ENCODE data around the gene SNAPC3. TPM values are rescaled to one million over a fixed set of nuclear protein-coding genes. Genes with fewer than 3 reads are reported as not detected.
"Not testable (repeated sequence)": the region's sequence is repeated elsewhere in the genome, so short reads cannot be mapped to it uniquely, and the experiment has no call there.

Gene SNAPC3
- total and polyA plus RNA-seq, 10 donors, result 6.4 to 45.8 (median 31.7) TPM

DNA sequence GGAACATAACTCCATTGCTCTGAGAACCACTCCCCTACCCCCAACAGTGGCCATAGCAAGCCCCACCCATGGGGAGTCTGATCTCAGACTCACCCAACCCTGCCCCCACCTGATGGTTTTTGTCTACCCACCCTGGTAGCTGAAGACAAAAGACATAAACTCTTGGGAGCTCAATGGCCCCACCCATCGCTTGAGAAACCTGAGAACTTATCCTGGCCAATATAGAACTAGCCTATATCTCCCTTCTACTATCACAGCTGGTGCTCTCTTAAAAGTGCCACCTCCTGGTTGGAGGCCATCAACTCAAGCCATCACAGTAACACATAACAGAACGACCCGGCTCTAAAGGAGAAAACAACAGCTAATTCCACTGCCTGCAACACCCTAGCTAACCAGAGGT, 47.9 kb upstream of the SNAPC3 start:
- Histone ChIP-seq H3K27ac (no peak overlapping the region), H3K9me3 (peaks cover 0 to 4% (median 0%) of the 10 kb centered on the region in 8 donors), H3K4me3 (no peak overlapping the region), H3K27me3 (replicated peaks in 1 of 7) (no peaks in the 10 kb centered on the region), H3K4me1 (no peaks in the 10 kb centered on the region), H3K36me3 (no peaks in the 10 kb centered on the region)
- TF ChIP-seq, protein P1, sequence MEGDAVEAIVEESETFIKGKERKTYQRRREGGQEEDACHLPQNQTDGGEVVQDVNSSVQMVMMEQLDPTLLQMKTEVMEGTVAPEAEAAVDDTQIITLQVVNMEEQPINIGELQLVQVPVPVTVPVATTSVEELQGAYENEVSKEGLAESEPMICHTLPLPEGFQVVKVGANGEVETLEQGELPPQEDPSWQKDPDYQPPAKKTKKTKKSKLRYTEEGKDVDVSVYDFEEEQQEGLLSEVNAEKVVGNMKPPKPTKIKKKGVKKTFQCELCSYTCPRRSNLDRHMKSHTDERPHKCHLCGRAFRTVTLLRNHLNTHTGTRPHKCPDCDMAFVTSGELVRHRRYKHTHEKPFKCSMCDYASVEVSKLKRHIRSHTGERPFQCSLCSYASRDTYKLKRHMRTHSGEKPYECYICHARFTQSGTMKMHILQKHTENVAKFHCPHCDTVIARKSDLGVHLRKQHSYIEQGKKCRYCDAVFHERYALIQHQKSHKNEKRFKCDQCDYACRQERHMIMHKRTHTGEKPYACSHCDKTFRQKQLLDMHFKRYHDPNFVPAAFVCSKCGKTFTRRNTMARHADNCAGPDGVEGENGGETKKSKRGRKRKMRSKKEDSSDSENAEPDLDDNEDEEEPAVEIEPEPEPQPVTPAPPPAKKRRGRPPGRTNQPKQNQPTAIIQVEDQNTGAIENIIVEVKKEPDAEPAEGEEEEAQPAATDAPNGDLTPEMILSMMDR (IDR thresholded peaks at IDR 0.05 in 8 of 11, conservative IDR thresholded peaks at IDR 0.05 in 3 of 11), result no peak
- intact Hi-C loops (cut with DNase I; ENCODE audit: low total_unique reads), result no loop called here
- 82 to 93% (median 85%) methylated on average over 3 of the region's 3 CpGs for WGBS, 5 donors
- no peak for DNase-seq

GRCh38 chr9:15377625-15378540, 44.8 kb upstream of the SNAPC3 start:
- H3K4me1 ChIP-seq, result no peaks in the 10 kb centered on the region
- intact Hi-C loops (cut with DNase I; ENCODE audit: low total_unique reads), result no loop called here
- TF ChIP-seq POLR2A (IDR thresholded peaks at IDR 0.05) (no peak), POLR2AphosphoS5 (IDR thresholded peaks at IDR 0.05) (no peak)
- TF ChIP-seq, protein P1 (IDR thresholded peaks at IDR 0.05 in 8 of 11, conservative IDR thresholded peaks at IDR 0.05 in 3 of 11), result no peak
- no peak for DNase-seq
- 77 to 90% (median 84%) methylated on average over 4 of the region's 4 CpGs for WGBS, 5 donors
- no peaks in the 10 kb centered on the region for H3K36me3 ChIP-seq
- H3K9me3 ChIP-seq, result peaks cover 0 to 4% (median 0%) of the 10 kb centered on the region in 8 donors
- H3K4me3 ChIP-seq, result no peak overlapping the region
- H3K27me3 ChIP-seq (replicated peaks in 1 of 7), result no peaks in the 10 kb centered on the region
- no peak overlapping the region for H3K27ac ChIP-seq

- DNase-seq; H3K27me3 ChIP-seq (replicated peaks in 1 of 7); H3K4me1 ChIP-seq; H3K36me3 ChIP-seq; intact Hi-C loops (cut with DNase I; ENCODE audit: low total_unique reads); H3K9me3 ChIP-seq; H3K4me3 ChIP-seq; H3K27ac ChIP-seq: not testable (repeated sequence)
- 60 to 87% (median 77%) methylated on average over 3 to 4 of the region's 4 CpGs for WGBS, 5 donors
Observed at GRCh38 chr9:15379317-15379716, 43.4 kb upstream of the SNAPC3 start.

- H3K36me3 ChIP-seq; H3K4me1 ChIP-seq; H3K9me3 ChIP-seq; DNase-seq; H3K27ac ChIP-seq; H3K4me3 ChIP-seq; H3K27me3 ChIP-seq (replicated peaks in 1 of 7); intact Hi-C loops (cut with DNase I; ENCODE audit: low total_unique reads): not testable (repeated sequence)
- WGBS, 5 donors, result 75 to 93% (median 87%) methylated on average over 5 of the region's 5 CpGs
Observed at GRCh38 chr9:15379888-15380287, 42.8 kb upstream of the SNAPC3 start.

GRCh38 chr9:15381491-15381890, 41.2 kb upstream of the SNAPC3 start:
- WGBS, 5 donors, result 55 to 100% (median 88%) methylated on average over 1 of the region's 1 CpG
- TF ChIP-seq POLR2AphosphoS5 (IDR thresholded peaks at IDR 0.05), result no peak
- no peak for TF ChIP-seq POLR2A (IDR thresholded peaks at IDR 0.05)
- TF ChIP-seq, protein P1 (IDR thresholded peaks at IDR 0.05 in 8 of 11, conservative IDR thresholded peaks at IDR 0.05 in 3 of 11), result no peak
- intact Hi-C loops (cut with DNase I; ENCODE audit: low total_unique reads), result no loop called here

More at GRCh38 chr9:15381491-15381890, 41.2 kb upstream of the SNAPC3 start:
- Histone ChIP-seq H3K4me1 (no peaks in the 10 kb centered on the region), H3K36me3 (no peaks in the 10 kb centered on the region), H3K27me3 (replicated peaks in 1 of 7) (no peaks in the 10 kb centered on the region), H3K4me3 (no peak overlapping the region), H3K9me3 (no peaks in the 10 kb centered on the region), H3K27ac (no peak overlapping the region)
- DNase-seq, result no peak
